ENCODE measurements around the gene SNAPC3.

Gene SNAPC3

GRCh38 chr9:15468145-15468544 is 45.5 kb downstream of the SNAPC3 start:
- H3K27me3 ChIP-seq (ENCODE audit: insufficient read depth, low read length): no peaks in the 10 kb centered on the region
- H3K27ac ChIP-seq (ENCODE audit: low read depth, low read length, poor library complexity, severe bottlenecking): no peak overlapping the region
- H3K4me3 ChIP-seq (ENCODE audit: low read depth, low read length, poor library complexity, severe bottlenecking): no peak overlapping the region
- peaks cover 96% of the 10 kb centered on the region for H3K36me3 ChIP-seq (ENCODE audit: insufficient read depth, low read length)
- TF ChIP-seq EZH2 (IDR thresholded peaks at IDR 0.05; ENCODE audit: borderline replicate concordance, low read length): no peak
- TF ChIP-seq, protein P1, sequence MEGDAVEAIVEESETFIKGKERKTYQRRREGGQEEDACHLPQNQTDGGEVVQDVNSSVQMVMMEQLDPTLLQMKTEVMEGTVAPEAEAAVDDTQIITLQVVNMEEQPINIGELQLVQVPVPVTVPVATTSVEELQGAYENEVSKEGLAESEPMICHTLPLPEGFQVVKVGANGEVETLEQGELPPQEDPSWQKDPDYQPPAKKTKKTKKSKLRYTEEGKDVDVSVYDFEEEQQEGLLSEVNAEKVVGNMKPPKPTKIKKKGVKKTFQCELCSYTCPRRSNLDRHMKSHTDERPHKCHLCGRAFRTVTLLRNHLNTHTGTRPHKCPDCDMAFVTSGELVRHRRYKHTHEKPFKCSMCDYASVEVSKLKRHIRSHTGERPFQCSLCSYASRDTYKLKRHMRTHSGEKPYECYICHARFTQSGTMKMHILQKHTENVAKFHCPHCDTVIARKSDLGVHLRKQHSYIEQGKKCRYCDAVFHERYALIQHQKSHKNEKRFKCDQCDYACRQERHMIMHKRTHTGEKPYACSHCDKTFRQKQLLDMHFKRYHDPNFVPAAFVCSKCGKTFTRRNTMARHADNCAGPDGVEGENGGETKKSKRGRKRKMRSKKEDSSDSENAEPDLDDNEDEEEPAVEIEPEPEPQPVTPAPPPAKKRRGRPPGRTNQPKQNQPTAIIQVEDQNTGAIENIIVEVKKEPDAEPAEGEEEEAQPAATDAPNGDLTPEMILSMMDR (IDR thresholded peaks at IDR 0.05; ENCODE audit: low read length): no peak
- no peak overlapping the region for H2AFZ ChIP-seq (ENCODE audit: low read length)
- H3K4me2 ChIP-seq (ENCODE audit: low read length): no peak overlapping the region
- H4K20me1 ChIP-seq (ENCODE audit: insufficient read depth, low read length): no peaks in the 10 kb centered on the region
- no peaks in the 10 kb centered on the region for H3K9me3 ChIP-seq (ENCODE audit: low read length)
- H3K9me2 ChIP-seq (ENCODE audit: low read depth, low read length): no peaks in the 10 kb centered on the region
- H3F3A ChIP-seq (ENCODE audit: insufficient read depth, low read length): peaks cover 4% of the 10 kb centered on the region; the same call in 1 of the 2 replicates
- H3K79me2 ChIP-seq (ENCODE audit: insufficient read depth, low read length): no peaks in the 10 kb centered on the region
- no peaks in the 10 kb centered on the region for H3K4me1 ChIP-seq (ENCODE audit: insufficient read depth, low read length, severe bottlenecking)
- no peak overlapping the region for H3K9ac ChIP-seq (ENCODE audit: low read length)

DNA sequence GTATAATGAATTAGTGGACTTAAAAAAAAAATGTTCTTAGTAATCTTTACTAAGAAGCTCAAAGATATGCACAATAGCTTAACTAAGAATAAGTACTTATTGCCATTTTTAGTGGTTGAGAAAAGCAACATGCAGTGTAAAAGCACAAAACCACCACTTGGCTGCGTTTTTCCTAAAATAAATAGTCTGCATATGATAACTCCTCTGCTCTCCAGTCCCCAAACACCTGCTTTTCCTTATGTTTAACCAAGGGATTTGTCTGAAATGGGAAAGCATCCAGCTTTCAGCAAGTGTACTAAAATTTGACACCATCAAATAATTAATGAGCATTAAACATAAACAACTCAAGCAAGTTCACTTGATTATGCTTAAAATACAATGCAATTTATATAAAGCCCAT is 46.7 kb downstream of the SNAPC3 start:
- no peak overlapping the region for H2AFZ ChIP-seq (ENCODE audit: low read length)
- H3K79me2 ChIP-seq (ENCODE audit: insufficient read depth, low read length): no peaks in the 10 kb centered on the region
- H3K27me3 ChIP-seq (ENCODE audit: insufficient read depth, low read length): no peaks in the 10 kb centered on the region
- H3K4me3 ChIP-seq (ENCODE audit: low read depth, low read length, poor library complexity, severe bottlenecking): no peak overlapping the region
- no peaks in the 10 kb centered on the region for H3K4me1 ChIP-seq (ENCODE audit: insufficient read depth, low read length, severe bottlenecking)
- TF ChIP-seq, protein P1 (IDR thresholded peaks at IDR 0.05; ENCODE audit: low read length): no peak
- TF ChIP-seq EZH2 (IDR thresholded peaks at IDR 0.05; ENCODE audit: borderline replicate concordance, low read length): no peak
- no peaks in the 10 kb centered on the region; the same call in 1 of the 2 replicates for H4K20me1 ChIP-seq (ENCODE audit: insufficient read depth, low read length)
- no peak overlapping the region for H3K27ac ChIP-seq (ENCODE audit: low read depth, low read length, poor library complexity, severe bottlenecking)
- H3K9ac ChIP-seq (ENCODE audit: low read length): no peak overlapping the region
- no peak overlapping the region for H3K4me2 ChIP-seq (ENCODE audit: low read length)
- no peaks in the 10 kb centered on the region for H3K9me2 ChIP-seq (ENCODE audit: low read depth, low read length)
- peaks cover 7% of the 10 kb centered on the region; the same call in 1 of the 2 replicates for H3F3A ChIP-seq (ENCODE audit: insufficient read depth, low read length)
- H3K36me3 ChIP-seq (ENCODE audit: insufficient read depth, low read length): peaks cover 96% of the 10 kb centered on the region
- H3K9me3 ChIP-seq (ENCODE audit: low read length): no peaks in the 10 kb centered on the region

GRCh38 chr9:15469862-15470261 is 47.2 kb downstream of the SNAPC3 start:
- Histone ChIP-seq H3K79me2 (ENCODE audit: insufficient read depth, low read length) (no peaks in the 10 kb centered on the region), H3K4me1 (ENCODE audit: insufficient read depth, low read length, severe bottlenecking) (no peaks in the 10 kb centered on the region), H3F3A (ENCODE audit: insufficient read depth, low read length) (peaks cover 7% of the 10 kb centered on the region; the same call in 1 of the 2 replicates), H3K4me2 (ENCODE audit: low read length) (no peak overlapping the region), H4K20me1 (ENCODE audit: insufficient read depth, low read length) (no peaks in the 10 kb centered on the region; the same call in 1 of the 2 replicates), H3K27me3 (ENCODE audit: insufficient read depth, low read length) (no peaks in the 10 kb centered on the region), H3K36me3 (ENCODE audit: insufficient read depth, low read length) (peaks cover 96% of the 10 kb centered on the region), H3K9me3 (ENCODE audit: low read length) (no peaks in the 10 kb centered on the region), H2AFZ (ENCODE audit: low read length) (no peak overlapping the region), H3K9me2 (ENCODE audit: low read depth, low read length) (no peaks in the 10 kb centered on the region), H3K27ac (ENCODE audit: low read depth, low read length, poor library complexity, severe bottlenecking) (no peak overlapping the region), H3K4me3 (ENCODE audit: low read depth, low read length, poor library complexity, severe bottlenecking) (no peak overlapping the region), H3K9ac (ENCODE audit: low read length) (no peak overlapping the region)
- TF ChIP-seq, protein P1 (IDR thresholded peaks at IDR 0.05; ENCODE audit: low read length): no peak
- TF ChIP-seq EZH2 (IDR thresholded peaks at IDR 0.05; ENCODE audit: borderline replicate concordance, low read length): no peak

Data from OCI-LY1 (cell line).